Esophagus muscularis mucosa (tissue), 4 donors: Measurements from ENCODE around the gene MED22.

Source experiments
- EP300 ChIP-seq: sonication (generic); formaldehyde crosslinking; IDR thresholded peaks from one replicate; pipeline ENCODE4 v1.6.1; 2017; ENCODE audit warnings: antibody characterized with exemption
- POLR2A ChIP-seq: fragments of 450-650 bp; IDR thresholded peaks from one replicate; pipeline ENCODE4 v1.6.1; 2017; ENCODE audit warnings: antibody characterized with exemption, moderate library complexity, mild to moderate bottlenecking, low read depth
- POLR2AphosphoS5 ChIP-seq, 2 donors: sonication (generic); formaldehyde crosslinking; IDR thresholded peaks; one replicate each; pipeline ENCODE4 v1.6.1; 2017; ENCODE audit warnings: antibody characterized with exemption in 2 of 2
- TF ChIP-seq, protein P1 (sequence below), 3 experiments: fragments of 200-600 bp in 2 of 3; fragments of 450-650 bp in 1 of 3; sonication (generic) in 2 of 3; IDR thresholded peaks; one replicate each; pipeline ENCODE4 v1.5.1; 2017 to 2019; ENCODE audit warnings: antibody characterized with exemption in 3 of 3, mild to moderate bottlenecking in 2 of 3, moderate library complexity in 1 of 3

DNA sequence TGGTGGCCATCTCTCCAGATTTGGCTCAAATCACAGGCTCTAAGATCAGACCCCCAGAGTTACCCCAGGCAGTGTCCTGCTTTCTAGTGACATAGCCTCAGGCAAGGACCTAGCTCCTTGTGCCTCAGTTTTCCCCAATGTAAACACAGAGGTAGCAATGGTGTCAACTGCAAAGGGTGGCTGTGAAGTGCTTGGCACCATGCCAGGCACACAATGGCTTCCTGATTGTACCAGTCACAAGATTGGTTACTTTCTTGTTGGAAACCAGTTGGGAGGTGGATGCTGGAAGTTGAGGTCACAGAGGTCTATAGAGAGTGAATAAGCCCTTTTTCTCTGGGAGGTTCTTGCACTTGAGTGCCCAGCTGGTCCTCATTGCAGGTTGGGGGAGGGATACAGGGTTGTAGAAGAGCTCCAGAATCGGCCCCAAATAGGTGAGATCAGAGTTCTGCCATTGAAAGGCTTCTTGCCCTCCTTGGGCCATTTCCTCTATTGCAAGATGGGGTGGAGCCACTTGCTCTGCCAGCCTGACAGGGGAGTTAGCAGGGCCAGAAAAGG lies 30.6 kb upstream of the MED22 start:
- TF ChIP-seq, protein P1, sequence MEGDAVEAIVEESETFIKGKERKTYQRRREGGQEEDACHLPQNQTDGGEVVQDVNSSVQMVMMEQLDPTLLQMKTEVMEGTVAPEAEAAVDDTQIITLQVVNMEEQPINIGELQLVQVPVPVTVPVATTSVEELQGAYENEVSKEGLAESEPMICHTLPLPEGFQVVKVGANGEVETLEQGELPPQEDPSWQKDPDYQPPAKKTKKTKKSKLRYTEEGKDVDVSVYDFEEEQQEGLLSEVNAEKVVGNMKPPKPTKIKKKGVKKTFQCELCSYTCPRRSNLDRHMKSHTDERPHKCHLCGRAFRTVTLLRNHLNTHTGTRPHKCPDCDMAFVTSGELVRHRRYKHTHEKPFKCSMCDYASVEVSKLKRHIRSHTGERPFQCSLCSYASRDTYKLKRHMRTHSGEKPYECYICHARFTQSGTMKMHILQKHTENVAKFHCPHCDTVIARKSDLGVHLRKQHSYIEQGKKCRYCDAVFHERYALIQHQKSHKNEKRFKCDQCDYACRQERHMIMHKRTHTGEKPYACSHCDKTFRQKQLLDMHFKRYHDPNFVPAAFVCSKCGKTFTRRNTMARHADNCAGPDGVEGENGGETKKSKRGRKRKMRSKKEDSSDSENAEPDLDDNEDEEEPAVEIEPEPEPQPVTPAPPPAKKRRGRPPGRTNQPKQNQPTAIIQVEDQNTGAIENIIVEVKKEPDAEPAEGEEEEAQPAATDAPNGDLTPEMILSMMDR (IDR thresholded peaks at IDR 0.05), result no peak
- TF ChIP-seq POLR2AphosphoS5 (IDR thresholded peaks at IDR 0.05) (no peak), EP300 (no peak), POLR2A (no peak)
